Breast epithelium (tissue), 3 donors: ENCODE results near the gene PTPRA.

Experiments used
- CTCF ChIP-seq, 3 donors: fragments of 450-650 bp; IDR thresholded peaks; one replicate each; pipeline ENCODE4 v1.5.1; 2016 to 2017; ENCODE audit warnings: antibody characterized with exemption in 3 of 3, mild to moderate bottlenecking in 3 of 3, moderate library complexity in 3 of 3
- POLR2A ChIP-seq: fragments of 450-650 bp; IDR thresholded peaks from one replicate; pipeline ENCODE4 v1.6.1; 2016; ENCODE audit warnings: antibody characterized with exemption, mild to moderate bottlenecking, moderate library complexity
- POLR2AphosphoS5 ChIP-seq, 3 donors: sonication (generic); formaldehyde crosslinking; IDR thresholded peaks; one replicate each; pipeline ENCODE4 v1.6.1; 2017; ENCODE audit warnings: antibody characterized with exemption in 3 of 3

DNA sequence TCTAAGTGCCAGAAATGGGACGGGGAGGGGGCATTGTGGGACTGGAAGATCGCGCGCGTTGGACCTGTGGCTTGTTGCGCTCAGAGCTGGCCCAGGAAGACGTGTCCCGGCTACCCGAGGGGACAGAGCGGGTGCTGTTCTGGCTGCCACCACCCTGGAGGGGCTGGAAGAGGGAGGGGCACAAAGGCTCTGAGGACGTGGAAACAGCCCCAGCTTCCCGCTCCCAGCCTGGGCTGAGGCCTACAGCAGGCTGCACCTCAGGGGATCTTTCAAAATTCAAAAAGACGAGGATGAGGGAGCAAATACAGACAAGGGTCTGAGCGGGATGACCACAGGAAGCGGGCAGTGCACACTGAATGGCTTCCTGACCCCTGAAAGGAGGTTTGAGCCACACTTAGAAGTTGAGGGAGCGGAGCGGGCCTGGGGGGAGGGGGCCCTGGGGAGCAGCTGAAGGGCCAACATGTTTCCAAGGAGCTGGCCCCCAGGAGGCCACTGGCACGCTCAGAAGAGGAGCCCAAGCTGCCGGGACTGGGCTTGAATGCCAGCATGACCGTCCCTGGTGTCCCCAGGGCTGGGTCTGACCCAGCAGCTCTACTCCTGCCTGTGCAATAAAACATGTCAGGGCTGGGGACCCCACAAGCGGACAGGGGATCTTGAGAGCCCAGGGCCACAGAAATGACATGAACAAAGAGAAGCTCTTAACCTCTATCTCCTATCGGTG is 199.4 kb downstream of the PTPRA start:
- TF ChIP-seq CTCF (IDR thresholded peaks at IDR 0.05), result no peak
- no peak for TF ChIP-seq POLR2A
- no peak for TF ChIP-seq POLR2AphosphoS5 (IDR thresholded peaks at IDR 0.05)
